Neuronal stem cell (in vitro differentiated cells): ENCODE results near the gene ST14.

Experiments
- DNase-seq: peaks from one replicate; pipeline ENCODE4 v3.0.0-alpha.2; 2013; ENCODE audit warnings: low spot score
- H2AFZ ChIP-seq: one replicate; pipeline ENCODE4 v1.6.1; 2013; ENCODE audit warnings: mild to moderate bottlenecking, low read length, inconsistent platforms
- H2AK5ac ChIP-seq: 2 replicates; pipeline ENCODE4 v1.6.1; 2013; ENCODE audit warnings: low read depth, mild to moderate bottlenecking, inconsistent platforms, low read length, moderate library complexity, mixed read lengths
- H2BK120ac ChIP-seq: 2 replicates; pipeline ENCODE4 v1.6.1; 2013; ENCODE audit warnings: low read depth, mild to moderate bottlenecking, inconsistent platforms, low read length, moderate library complexity, mixed read lengths
- H2BK12ac ChIP-seq: one replicate; pipeline ENCODE4 v1.6.1; 2013; ENCODE audit warnings: low read length, inconsistent platforms
- H2BK15ac ChIP-seq: 2 replicates; pipeline ENCODE4 v1.6.1; 2013; ENCODE audit warnings: mild to moderate bottlenecking, low read length, inconsistent platforms, mixed read lengths
- H2BK5ac ChIP-seq: one replicate; pipeline ENCODE4 v1.6.1; 2013; ENCODE audit warnings: inconsistent platforms, mild to moderate bottlenecking, low read length, moderate library complexity
- H3K14ac ChIP-seq: one replicate; pipeline ENCODE4 v1.6.1; 2013; ENCODE audit warnings: low read length, inconsistent platforms
- H3K18ac ChIP-seq: 2 replicates; pipeline ENCODE4 v1.6.1; 2013; ENCODE audit warnings: low read length, inconsistent platforms
- H3K23ac ChIP-seq: 2 replicates; pipeline ENCODE4 v1.6.1; 2013; ENCODE audit warnings: low read depth, mild to moderate bottlenecking, mixed read lengths, low read length, inconsistent platforms; ENCODE audit not compliant: poor library complexity
- H3K27ac ChIP-seq: replicated peaks from 3 replicates; pipeline ENCODE4 v1.5.1; 2013; ENCODE audit warnings: low read length, inconsistent platforms
- H3K27me3 ChIP-seq, 3 experiments: 2 replicates each; pipeline ENCODE4 v1.6.1; 2013; ENCODE audit warnings: low read length in 3 of 3, mild to moderate bottlenecking in 2 of 3, inconsistent platforms in 1 of 3, low read depth in 1 of 3, mixed read lengths in 1 of 3, moderate library complexity in 1 of 3; ENCODE audit not compliant: control insufficient read depth in 3 of 3, insufficient read depth in 3 of 3
- H3K36me3 ChIP-seq, 2 donors: replicated peaks in 1 of 2; 2 replicates each; pipeline ENCODE4 v1.6.1; 2013; ENCODE audit warnings: low read length in 2 of 2; ENCODE audit not compliant: control insufficient read depth in 2 of 2, insufficient read depth in 2 of 2
- H3K4ac ChIP-seq: 2 replicates; pipeline ENCODE4 v1.6.1; 2013; ENCODE audit warnings: inconsistent platforms, mild to moderate bottlenecking, low read length, moderate library complexity
- H3K4me1 ChIP-seq, 2 donors: 1 replicate in 1 of 2; 2 replicates in 1 of 2; pipeline ENCODE4 v1.6.1; 2013; ENCODE audit warnings: low read length in 2 of 2, low read depth in 1 of 2; ENCODE audit not compliant: control insufficient read depth in 2 of 2, insufficient read depth in 1 of 2
- H3K4me2 ChIP-seq: one replicate; pipeline ENCODE4 v1.6.1; 2013; ENCODE audit warnings: mild to moderate bottlenecking, low read length, inconsistent platforms; ENCODE audit not compliant: insufficient read depth, poor library complexity, severe bottlenecking
- H3K4me3 ChIP-seq, 2 donors: 2 replicates each; pipeline ENCODE4 v1.5.1; 2013; ENCODE audit warnings: low read length in 2 of 2, mild to moderate bottlenecking in 2 of 2, inconsistent platforms in 1 of 2, moderate library complexity in 1 of 2
- H3K79me1 ChIP-seq: one replicate; pipeline ENCODE4 v1.6.1; 2013; ENCODE audit warnings: low read depth, mild to moderate bottlenecking, inconsistent platforms, low read length, moderate library complexity
- H3K9ac ChIP-seq: one replicate; pipeline ENCODE4 v1.6.1; 2013; ENCODE audit warnings: mild to moderate bottlenecking, low read depth, low read length, inconsistent platforms; ENCODE audit not compliant: poor library complexity
- H3K9me3 ChIP-seq, 2 donors: replicated peaks in 1 of 2; 2 replicates each; pipeline versions ENCODE3 to v1.6.1; 2013; ENCODE audit warnings: low read length in 2 of 2, mild to moderate bottlenecking in 2 of 2, inconsistent platforms in 1 of 2, low read depth in 1 of 2, mixed read lengths in 1 of 2, moderate library complexity in 1 of 2; ENCODE audit not compliant: control insufficient read depth in 2 of 2, insufficient read depth in 1 of 2
- H4K8ac ChIP-seq: one replicate; pipeline ENCODE4 v1.6.1; 2013; ENCODE audit warnings: low read depth, mild to moderate bottlenecking, inconsistent platforms, low read length, moderate library complexity
- H4K91ac ChIP-seq: one replicate; pipeline ENCODE4 v1.6.1; 2013; ENCODE audit warnings: low read length, low read depth, mild to moderate bottlenecking, inconsistent platforms; ENCODE audit not compliant: poor library complexity
- WGBS, 2 donors: extraction: QIAGEN DNeasy Blood & Tissue Kit; methylation state at CpG; one replicate each; pipeline ENCODE4 v1.1.7; 2013; ENCODE audit warnings: missing lambda C conversion rate in 2 of 2, mixed read lengths in 1 of 2; ENCODE audit not compliant: insufficient read length in 2 of 2, insufficient replicate concordance in 1 of 2; ENCODE audit errors: extremely low coverage in 2 of 2; 5-methylcytosine and 5-hydroxymethylcytosine counted together

ST14 gene

GRCh38 chr11:130133716-130134115 lies 25.9 kb upstream of the ST14 start:
- H3K4ac ChIP-seq: no peak overlapping the region
- H2AK5ac ChIP-seq: no peak overlapping the region
- H3K27me3 ChIP-seq: no peaks in the 10 kb centered on the region
- no peak overlapping the region for H2AFZ ChIP-seq
- WGBS, 2 donors: no CpG with 5 or more reads among the region's 8 CpGs
- no peak overlapping the region for H3K18ac ChIP-seq
- H3K36me3 ChIP-seq: peaks cover 63 to 96% of the 10 kb centered on the region in 2 donors
- H3K4me2 ChIP-seq: no peak overlapping the region
- no peaks in the 10 kb centered on the region for H3K4me1 ChIP-seq
- no peak overlapping the region for H3K14ac ChIP-seq
- no peak overlapping the region for H2BK15ac ChIP-seq
- H3K79me1 ChIP-seq: peaks cover 4% of the 10 kb centered on the region
- no peak overlapping the region for H2BK5ac ChIP-seq
- H3K9me3 ChIP-seq: peaks cover 5 to 6% of the 10 kb centered on the region in 2 donors
- no peak overlapping the region for H2BK12ac ChIP-seq
- H3K27ac ChIP-seq: no peak overlapping the region
- no peak overlapping the region for H2BK120ac ChIP-seq
- H4K8ac ChIP-seq: no peak overlapping the region
- H3K4me3 ChIP-seq: no peak overlapping the region
- no peak overlapping the region for H3K9ac ChIP-seq
- no peak overlapping the region for H4K91ac ChIP-seq
- no peak for DNase-seq
- no peak overlapping the region for H3K23ac ChIP-seq

DNA sequence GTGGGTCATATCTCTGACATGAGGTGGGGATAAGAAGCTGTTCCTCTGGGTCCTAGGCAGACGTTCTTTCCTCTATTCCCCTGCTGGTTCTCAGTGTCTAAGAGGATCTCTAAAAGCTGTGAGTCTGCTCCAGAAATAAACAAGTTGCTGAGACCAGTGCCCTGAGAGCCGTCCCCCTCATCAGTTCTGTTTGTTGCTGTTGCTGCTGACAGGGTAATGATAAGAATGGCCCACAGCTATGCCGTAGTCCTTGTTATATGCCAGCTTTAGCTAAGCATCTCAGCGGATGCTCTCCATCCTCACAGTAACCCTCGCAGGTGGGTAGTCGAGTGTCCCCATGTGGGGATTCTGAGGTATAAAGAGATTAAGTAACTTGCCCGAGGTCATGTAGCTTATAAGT lies 23.5 kb upstream of the ST14 start:
- no CpG with 5 or more reads among the region's 7 CpGs for WGBS, 2 donors
- H3K36me3 ChIP-seq: peaks cover 64 to 94% of the 10 kb centered on the region in 2 donors
- no peak overlapping the region for H3K4me3 ChIP-seq

GRCh38 chr11:130137999-130138398 lies 21.6 kb upstream of the ST14 start:
- Histone ChIP-seq H3K36me3 (peaks cover 70 to 94% of the 10 kb centered on the region in 2 donors), H3K23ac (no peak overlapping the region), H3K79me1 (peaks cover 4% of the 10 kb centered on the region), H2BK5ac (no peak overlapping the region), H2BK12ac (no peak overlapping the region), H3K9me3 (peaks cover 0 to 2% of the 10 kb centered on the region in 2 donors), H2BK15ac (no peak overlapping the region), H3K4ac (no peak overlapping the region), H2AFZ (no peak overlapping the region), H3K4me1 (no peaks in the 10 kb centered on the region), H3K4me2 (no peak overlapping the region), H2BK120ac (no peak overlapping the region), H3K27me3 (no peaks in the 10 kb centered on the region), H3K14ac (no peak overlapping the region), H3K4me3 (no peak overlapping the region), H3K18ac (no peak overlapping the region), H4K91ac (no peak overlapping the region), H3K27ac (no peak overlapping the region), H4K8ac (no peak overlapping the region), H2AK5ac (no peak overlapping the region), H3K9ac (no peak overlapping the region)
- no peak for DNase-seq
- no CpG with 5 or more reads among the region's 9 CpGs for WGBS, 2 donors

More for the DNA sequence above, 23.5 kb upstream of the ST14 start:
- Histone ChIP-seq H3K14ac (no peak overlapping the region), H2BK12ac (no peak overlapping the region), H3K4ac (no peak overlapping the region), H2BK5ac (no peak overlapping the region), H2AK5ac (no peak overlapping the region), H2BK120ac (no peak overlapping the region), H3K18ac (no peak overlapping the region), H2BK15ac (no peak overlapping the region), H3K9me3 (peaks cover 5 to 6% of the 10 kb centered on the region in 2 donors), H4K91ac (no peak overlapping the region), H3K27me3 (no peaks in the 10 kb centered on the region), H3K4me2 (no peak overlapping the region), H2AFZ (no peak overlapping the region), H3K23ac (no peak overlapping the region), H3K4me1 (no peaks in the 10 kb centered on the region), H3K9ac (no peak overlapping the region), H4K8ac (no peak overlapping the region), H3K27ac (no peak overlapping the region), H3K79me1 (peaks cover 4% of the 10 kb centered on the region)
- no peak for DNase-seq

DNA sequence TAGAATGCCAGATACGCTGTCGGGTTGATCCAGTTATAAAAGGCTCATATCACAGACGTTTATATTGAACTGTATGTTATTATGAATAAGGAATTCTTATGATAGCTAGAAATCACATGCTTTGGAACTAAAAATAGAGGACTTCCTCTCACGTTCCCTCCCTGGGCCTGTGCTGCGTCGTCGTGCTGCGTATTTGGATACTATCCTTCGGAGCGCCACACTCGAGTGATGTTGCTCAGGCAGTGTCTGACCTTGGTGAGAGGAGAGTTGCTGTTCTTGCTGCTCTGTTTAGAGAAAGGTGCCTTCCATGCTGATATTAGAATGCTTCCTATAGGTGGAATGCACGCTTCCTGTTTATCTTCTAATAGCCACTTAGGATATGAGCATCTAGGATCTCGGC lies 20.2 kb upstream of the ST14 start:
- Histone ChIP-seq H3K4ac (no peak overlapping the region), H3K23ac (no peak overlapping the region), H3K27me3 (no peaks in the 10 kb centered on the region), H2BK15ac (no peak overlapping the region), H3K79me1 (peaks cover 4% of the 10 kb centered on the region), H2BK5ac (no peak overlapping the region), H2AFZ (no peak overlapping the region), H3K4me3 (no peak overlapping the region), H3K14ac (no peak overlapping the region), H4K8ac (no peak overlapping the region), H2AK5ac (no peak overlapping the region), H3K27ac (no peak overlapping the region), H3K4me2 (no peak overlapping the region), H3K4me1 (peaks cover 6 to 8% of the 10 kb centered on the region in 2 donors), H2BK12ac (no peak overlapping the region), H3K36me3 (peaks cover 68 to 95% of the 10 kb centered on the region in 2 donors), H3K9me3 (peaks cover 0 to 2% of the 10 kb centered on the region in 2 donors), H3K9ac (peak overlapping the region; percentile 55), H2BK120ac (no peak overlapping the region), H4K91ac (no peak overlapping the region), H3K18ac (no peak overlapping the region)
- no peak for DNase-seq
- WGBS, 2 donors: no CpG with 5 or more reads among the region's 13 CpGs
